ENCODE measurements around the gene MAPKAP1. TPM values are rescaled to one million over a fixed set of nuclear protein-coding genes. Genes with fewer than 3 reads are reported as not detected.
A peak's percentile ranks its signal among the peaks of the same experiment; 100 is the strongest.

Gene MAPKAP1
- total RNA-seq, 2 donors from 2014 or later: 54.9 to 70.1 TPM

GRCh38 chr9:125527471-125528002 lies 179.5 kb downstream of the MAPKAP1 start:
- TF ChIP-seq, protein P1, sequence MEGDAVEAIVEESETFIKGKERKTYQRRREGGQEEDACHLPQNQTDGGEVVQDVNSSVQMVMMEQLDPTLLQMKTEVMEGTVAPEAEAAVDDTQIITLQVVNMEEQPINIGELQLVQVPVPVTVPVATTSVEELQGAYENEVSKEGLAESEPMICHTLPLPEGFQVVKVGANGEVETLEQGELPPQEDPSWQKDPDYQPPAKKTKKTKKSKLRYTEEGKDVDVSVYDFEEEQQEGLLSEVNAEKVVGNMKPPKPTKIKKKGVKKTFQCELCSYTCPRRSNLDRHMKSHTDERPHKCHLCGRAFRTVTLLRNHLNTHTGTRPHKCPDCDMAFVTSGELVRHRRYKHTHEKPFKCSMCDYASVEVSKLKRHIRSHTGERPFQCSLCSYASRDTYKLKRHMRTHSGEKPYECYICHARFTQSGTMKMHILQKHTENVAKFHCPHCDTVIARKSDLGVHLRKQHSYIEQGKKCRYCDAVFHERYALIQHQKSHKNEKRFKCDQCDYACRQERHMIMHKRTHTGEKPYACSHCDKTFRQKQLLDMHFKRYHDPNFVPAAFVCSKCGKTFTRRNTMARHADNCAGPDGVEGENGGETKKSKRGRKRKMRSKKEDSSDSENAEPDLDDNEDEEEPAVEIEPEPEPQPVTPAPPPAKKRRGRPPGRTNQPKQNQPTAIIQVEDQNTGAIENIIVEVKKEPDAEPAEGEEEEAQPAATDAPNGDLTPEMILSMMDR (IDR thresholded peaks at IDR 0.05): no peak
- H3K36me3 ChIP-seq: no peaks in the 10 kb centered on the region
- intact Hi-C loops (cut with DNase I): no loop called here
- H3K27me3 ChIP-seq: no peaks in the 10 kb centered on the region
- H3K9me3 ChIP-seq: no peaks in the 10 kb centered on the region
- no peaks in the 10 kb centered on the region for H3K4me1 ChIP-seq
- H3K4me3 ChIP-seq: no peak overlapping the region
- DNase-seq: no peak
- H3K9ac ChIP-seq (ENCODE audit: low read depth in 2 of 2, low read length in 2 of 2): no peak overlapping the region
- no peak overlapping the region for H3K27ac ChIP-seq

DNA sequence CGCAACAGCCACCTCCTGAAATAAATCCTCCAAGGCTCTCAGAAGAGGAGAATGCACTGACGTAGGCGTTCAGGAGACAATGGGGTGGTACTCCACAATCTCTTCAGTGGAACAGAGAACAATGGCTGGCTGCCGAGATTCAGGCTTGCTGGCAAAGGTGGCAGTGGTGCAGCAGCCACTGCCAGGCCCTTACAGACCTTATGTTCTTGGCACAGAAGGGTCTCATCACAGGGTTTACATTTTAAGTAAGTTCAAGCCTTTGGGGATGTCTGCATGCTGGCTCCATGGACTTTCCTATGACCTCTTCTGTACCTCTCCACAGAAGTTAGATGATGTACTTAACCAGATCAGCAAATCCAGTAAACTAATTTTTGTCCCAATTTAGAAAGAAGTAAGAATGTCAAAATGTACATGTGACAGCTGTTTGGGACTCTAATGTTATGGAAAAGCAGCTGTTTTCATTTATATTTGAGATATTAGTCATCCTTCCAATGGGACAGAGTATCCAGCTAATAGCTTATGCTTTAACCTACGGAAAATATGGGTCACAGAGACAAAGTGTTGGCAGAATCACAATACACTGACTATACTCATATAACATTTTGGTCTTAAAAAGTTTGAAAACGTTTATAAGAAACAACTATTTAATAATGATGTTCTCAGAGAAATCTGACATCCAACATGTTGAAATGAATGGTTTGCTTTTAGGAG lies 180.9 kb downstream of the MAPKAP1 start:
- Histone ChIP-seq H3K4me3 (no peak overlapping the region), H3K36me3 (no peaks in the 10 kb centered on the region), H3K27me3 (no peaks in the 10 kb centered on the region), H3K27ac (peak overlapping the region; percentile 16), H3K9ac (ENCODE audit: low read depth in 2 of 2, low read length in 2 of 2) (no peak overlapping the region), H3K4me1 (no peaks in the 10 kb centered on the region), H3K9me3 (no peaks in the 10 kb centered on the region)
- DNase-seq: no peak
- intact Hi-C loops (cut with DNase I): no loop called here
- TF ChIP-seq, protein P1 (IDR thresholded peaks at IDR 0.05): no peak

DNA sequence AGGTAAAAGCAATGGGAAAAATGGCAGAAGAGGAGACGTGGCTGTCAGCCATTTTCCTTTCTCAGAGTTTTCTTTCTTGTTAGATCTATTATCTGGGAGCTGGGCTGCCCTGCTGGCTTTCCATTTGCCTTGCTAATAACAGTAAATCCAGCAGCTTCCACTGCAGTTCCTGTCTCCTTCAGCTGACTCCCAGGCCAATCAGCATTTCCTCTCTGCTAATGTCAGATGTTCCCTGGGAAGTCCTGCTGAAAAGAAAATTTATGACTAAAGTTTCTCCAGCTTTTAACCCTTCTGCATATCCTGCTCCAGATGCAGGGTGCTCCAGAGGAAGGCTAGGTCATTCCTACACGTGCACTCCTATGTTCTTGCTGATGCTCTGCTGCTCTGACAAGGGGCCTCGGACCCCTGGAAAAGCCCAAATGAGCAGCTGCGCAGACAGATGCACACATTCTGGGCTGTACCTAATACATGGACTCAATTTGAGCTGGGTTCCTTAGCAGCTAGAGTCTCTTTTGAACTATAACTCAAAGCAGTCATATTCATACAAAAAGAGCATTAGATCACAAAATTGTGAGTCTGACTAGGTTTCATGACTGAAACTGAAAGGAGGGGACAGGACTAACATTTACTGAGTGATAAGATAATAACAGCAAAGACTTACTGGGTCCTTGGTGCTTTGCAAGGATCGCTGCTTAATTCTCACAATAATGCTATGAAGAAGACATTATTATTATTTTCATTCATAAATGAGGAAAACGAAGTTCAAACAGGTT lies 182.2 kb downstream of the MAPKAP1 start:
- Histone ChIP-seq H3K4me3 (no peak overlapping the region), H3K27ac (no peak overlapping the region), H3K27me3 (no peaks in the 10 kb centered on the region), H3K9me3 (no peaks in the 10 kb centered on the region), H3K4me1 (no peaks in the 10 kb centered on the region), H3K36me3 (no peaks in the 10 kb centered on the region), H3K9ac (ENCODE audit: low read depth in 2 of 2, low read length in 2 of 2) (no peak overlapping the region)
- DNase-seq: no peak
- TF ChIP-seq, protein P1 (IDR thresholded peaks at IDR 0.05): no peak
- intact Hi-C loops (cut with DNase I): no loop called here

DNA sequence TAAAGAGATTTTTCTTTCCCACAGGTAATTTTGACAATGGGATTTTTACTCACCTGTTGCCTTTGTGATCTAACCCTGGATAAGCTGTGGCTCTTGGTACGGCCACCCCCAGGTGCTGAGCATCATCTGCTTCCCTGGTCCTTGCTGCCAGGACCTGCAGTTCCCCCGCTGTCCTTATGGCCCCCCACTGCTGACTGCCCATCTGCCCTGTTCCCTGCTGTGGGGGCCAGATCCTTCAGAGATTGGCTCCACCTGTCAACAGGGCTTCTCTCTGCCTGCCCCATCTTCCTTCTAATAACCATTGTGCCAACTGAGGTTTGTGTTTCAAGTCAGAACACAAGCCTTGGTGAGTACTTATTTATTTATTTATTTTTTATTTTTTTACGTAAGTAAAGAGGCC lies 183.3 kb downstream of the MAPKAP1 start:
- Histone ChIP-seq H3K4me1 (no peaks in the 10 kb centered on the region), H3K4me3 (no peak overlapping the region), H3K27me3 (no peaks in the 10 kb centered on the region), H3K9ac (ENCODE audit: low read depth in 2 of 2, low read length in 2 of 2) (no peak overlapping the region), H3K27ac (no peak overlapping the region), H3K36me3 (no peaks in the 10 kb centered on the region), H3K9me3 (no peaks in the 10 kb centered on the region)
- no peak for DNase-seq
- TF ChIP-seq, protein P1 (IDR thresholded peaks at IDR 0.05): no peak
- intact Hi-C loops (cut with DNase I): no loop called here

GRCh38 chr9:125522328-125522725 lies 184.7 kb downstream of the MAPKAP1 start:
- Histone ChIP-seq H3K36me3 (no peaks in the 10 kb centered on the region), H3K27me3 (no peaks in the 10 kb centered on the region), H3K4me3 (no peak overlapping the region), H3K4me1 (no peaks in the 10 kb centered on the region), H3K27ac (peak overlapping the region; percentile 54), H3K9ac (ENCODE audit: low read depth in 2 of 2, low read length in 2 of 2) (no peak overlapping the region), H3K9me3 (no peaks in the 10 kb centered on the region)
- DNase-seq: no peak
- intact Hi-C loops (cut with DNase I): no loop called here
- TF ChIP-seq, protein P1 (IDR thresholded peaks at IDR 0.05): no peak

All from colonic mucosa (tissue), 4 donors.